Trophoblast cell (in vitro differentiated cells and primary cell): ENCODE measurements around the gene ZGPAT.

ENCODE experiments used
- DNase-seq, 2 donors: peaks; one replicate each; pipeline ENCODE4 v3.0.0-alpha.2; 2016
- H2AFZ ChIP-seq: 2 replicates; pipeline ENCODE4 v1.6.1; 2013; ENCODE audit warnings: low read length, moderate library complexity, mild to moderate bottlenecking; ENCODE audit not compliant: insufficient read depth, poor library complexity
- H2AK5ac ChIP-seq: 2 replicates; pipeline ENCODE4 v1.6.1; 2013; ENCODE audit warnings: mild to moderate bottlenecking, low read length
- H2BK120ac ChIP-seq: 2 replicates; pipeline ENCODE4 v1.6.1; 2013; ENCODE audit warnings: low read length, mild to moderate bottlenecking, moderate library complexity; ENCODE audit not compliant: insufficient read depth, poor library complexity
- H2BK12ac ChIP-seq: 2 replicates; pipeline ENCODE4 v1.6.1; 2013; ENCODE audit warnings: mild to moderate bottlenecking, low read length, moderate library complexity
- H2BK5ac ChIP-seq: 2 replicates; pipeline ENCODE4 v1.6.1; 2013; ENCODE audit warnings: low read length, low read depth, moderate library complexity, mild to moderate bottlenecking; ENCODE audit not compliant: poor library complexity
- H3K14ac ChIP-seq: 2 replicates; pipeline ENCODE4 v1.6.1; 2013; ENCODE audit warnings: mild to moderate bottlenecking, low read length
- H3K18ac ChIP-seq: 2 replicates; pipeline ENCODE4 v1.6.1; 2013; ENCODE audit warnings: mild to moderate bottlenecking, low read length
- H3K23ac ChIP-seq: 2 replicates; pipeline ENCODE4 v1.6.1; 2013; ENCODE audit warnings: low read length
- H3K27ac ChIP-seq: 2 replicates; pipeline ENCODE4 v1.5.1; 2013; ENCODE audit warnings: low read depth, mild to moderate bottlenecking, inconsistent platforms, low read length, moderate library complexity
- H3K27me3 ChIP-seq: 2 replicates; pipeline ENCODE4 v1.6.1; 2013; ENCODE audit warnings: inconsistent platforms, mild to moderate bottlenecking, low read length, moderate library complexity; ENCODE audit not compliant: insufficient read depth
- H3K36me3 ChIP-seq, 2 experiments: 1 replicate in 1 of 2; 2 replicates in 1 of 2; pipeline ENCODE4 v1.6.1; 2013; ENCODE audit warnings: low read length in 2 of 2, mild to moderate bottlenecking in 2 of 2, moderate library complexity in 1 of 2; ENCODE audit not compliant: insufficient read depth in 2 of 2, control insufficient read depth in 1 of 2
- H3K4ac ChIP-seq: 2 replicates; pipeline ENCODE4 v1.6.1; 2013; ENCODE audit warnings: low read depth, mild to moderate bottlenecking, low read length, moderate library complexity
- H3K4me1 ChIP-seq, 2 experiments: 1 replicate in 1 of 2; 2 replicates in 1 of 2; pipeline ENCODE4 v1.6.1; 2013; ENCODE audit warnings: low read length in 2 of 2, mild to moderate bottlenecking in 2 of 2, moderate library complexity in 1 of 2; ENCODE audit not compliant: insufficient read depth in 2 of 2, control insufficient read depth in 1 of 2
- H3K4me2 ChIP-seq: 2 replicates; pipeline ENCODE4 v1.6.1; 2013; ENCODE audit warnings: inconsistent platforms, mild to moderate bottlenecking, low read length, moderate library complexity
- H3K4me3 ChIP-seq: 2 replicates; pipeline ENCODE4 v1.5.1; 2013; ENCODE audit warnings: mild to moderate bottlenecking, low read depth, low read length, inconsistent platforms
- H3K79me1 ChIP-seq: one replicate; pipeline ENCODE4 v1.6.1; 2013; ENCODE audit warnings: low read length
- H3K79me2 ChIP-seq: 2 replicates; pipeline ENCODE4 v1.6.1; 2013; ENCODE audit warnings: low read length, mild to moderate bottlenecking; ENCODE audit not compliant: control insufficient read depth, insufficient read depth, poor library complexity
- H3K9ac ChIP-seq: 2 replicates; pipeline ENCODE4 v1.6.1; 2013; ENCODE audit warnings: mild to moderate bottlenecking, low read length
- H3K9me3 ChIP-seq: 2 replicates; pipeline ENCODE4 v1.6.1; 2013; ENCODE audit warnings: low read depth, mild to moderate bottlenecking, control low read depth, inconsistent platforms, low read length; ENCODE audit not compliant: insufficient read depth
- H4K12ac ChIP-seq: 2 replicates; pipeline ENCODE4 v1.6.1; 2013; ENCODE audit warnings: low read depth, mild to moderate bottlenecking, low read length, moderate library complexity
- H4K8ac ChIP-seq: 2 replicates; pipeline ENCODE4 v1.6.1; 2013; ENCODE audit warnings: low read depth, mild to moderate bottlenecking, low read length, moderate library complexity
- H4K91ac ChIP-seq: one replicate; pipeline ENCODE4 v1.6.1; 2013; ENCODE audit warnings: low read depth, mild to moderate bottlenecking, low read length, moderate library complexity
- WGBS: extraction: QIAGEN DNeasy Blood & Tissue Kit; methylation state at CpG from one replicate; pipeline ENCODE4 v1.1.7; 2013; ENCODE audit warnings: missing lambda C conversion rate; ENCODE audit not compliant: insufficient read length, insufficient coverage; ENCODE audit errors: extremely low coverage; 5-methylcytosine and 5-hydroxymethylcytosine counted together

The ZGPAT gene

DNA sequence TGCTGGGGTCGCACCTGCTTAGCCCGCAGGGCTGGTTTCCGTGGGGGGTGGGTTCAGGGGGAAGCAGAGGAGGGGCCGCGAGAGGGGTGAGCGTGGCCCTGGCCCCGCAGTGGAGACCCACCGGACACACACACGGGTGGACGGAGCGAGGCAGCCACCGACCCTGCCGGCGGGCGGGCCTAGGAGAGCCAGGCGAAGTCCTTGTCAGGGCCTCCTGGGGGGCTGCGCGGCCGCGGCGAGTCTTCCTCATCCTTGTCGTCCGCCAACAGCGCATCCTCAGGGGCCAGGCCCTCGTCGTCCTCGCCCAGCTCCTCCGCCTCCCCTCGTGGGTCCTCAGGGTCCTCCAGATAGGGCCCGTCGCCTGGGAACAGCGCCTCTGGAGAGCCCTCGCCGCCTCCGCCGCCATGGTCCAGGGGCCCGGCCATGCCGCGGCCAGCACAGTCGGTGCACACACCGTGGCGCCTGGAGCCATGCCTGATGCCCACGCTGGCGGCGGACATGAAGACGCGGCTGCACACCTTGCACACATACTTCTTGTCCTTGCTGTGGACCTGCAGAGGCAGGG is 39.0 kb downstream of the ZGPAT start:
- Histone ChIP-seq H2BK5ac (no peak overlapping the region), H2BK120ac (no peak overlapping the region), H3K4me2 (no peak overlapping the region), H3K18ac (no peak overlapping the region), H3K14ac (no peak overlapping the region), H3K4me1 (peaks cover 0 to under 1% of the 10 kb centered on the region in 2 experiments), H3K9ac (no peak overlapping the region), H3K27ac (no peak overlapping the region), H4K8ac (no peak overlapping the region), H3K79me2 (no peaks in the 10 kb centered on the region), H2AK5ac (no peak overlapping the region), H3K4ac (no peak overlapping the region), H3K23ac (no peak overlapping the region), H4K91ac (no peak overlapping the region), H3K79me1 (no peaks in the 10 kb centered on the region), H3K9me3 (no peaks in the 10 kb centered on the region), H3K4me3 (no peak overlapping the region), H2AFZ (no peak overlapping the region), H4K12ac (no peak overlapping the region), H2BK12ac (no peak overlapping the region), H3K27me3 (no peaks in the 10 kb centered on the region), H3K36me3 (peaks cover 28 to 36% of the 10 kb centered on the region in 2 experiments)
- DNase-seq: no peak
- no CpG with 5 or more reads among the region's 47 CpGs for WGBS

DNA sequence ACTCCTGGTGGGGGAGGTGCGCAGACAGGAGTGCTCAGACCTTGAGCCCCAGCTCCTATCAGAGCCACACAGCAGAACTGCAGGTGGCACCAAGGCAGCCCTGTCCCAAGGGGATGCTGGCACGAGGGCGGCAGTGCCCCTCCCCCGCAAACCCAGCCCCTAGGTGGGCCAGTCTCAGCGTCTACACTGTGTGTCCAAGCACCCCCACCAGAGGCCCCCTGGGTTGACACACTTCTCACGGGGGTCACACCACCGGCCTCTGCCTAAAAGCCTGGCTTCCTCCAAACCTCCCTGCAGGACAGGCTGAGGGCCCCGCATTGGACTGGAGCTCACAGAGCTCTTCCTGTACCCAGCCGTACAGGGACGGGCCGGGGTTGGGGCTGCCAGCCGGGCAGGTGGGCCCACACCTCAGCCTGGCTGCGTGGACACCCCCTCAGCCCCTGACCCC is 39.8 kb downstream of the ZGPAT start:
- H3K4ac ChIP-seq: no peak overlapping the region
- no peak overlapping the region for H3K9ac ChIP-seq
- no peak overlapping the region for H2BK12ac ChIP-seq
- H3K9me3 ChIP-seq: peaks cover 3% of the 10 kb centered on the region
- no peak overlapping the region for H4K91ac ChIP-seq
- no peak overlapping the region for H3K4me3 ChIP-seq
- no peak overlapping the region for H3K4me2 ChIP-seq
- no peak overlapping the region for H4K12ac ChIP-seq
- WGBS: no CpG with 5 or more reads among the region's 13 CpGs
- H3K4me1 ChIP-seq: no peaks in the 10 kb centered on the region
- no peak overlapping the region for H3K23ac ChIP-seq
- no peak for DNase-seq
- peaks cover 24 to 32% of the 10 kb centered on the region in 2 experiments for H3K36me3 ChIP-seq
- no peaks in the 10 kb centered on the region for H3K79me2 ChIP-seq
- no peaks in the 10 kb centered on the region for H3K79me1 ChIP-seq
- no peak overlapping the region for H3K27ac ChIP-seq
- no peak overlapping the region for H3K18ac ChIP-seq
- H2AK5ac ChIP-seq: no peak overlapping the region
- H2AFZ ChIP-seq: no peak overlapping the region
- no peaks in the 10 kb centered on the region for H3K27me3 ChIP-seq
- H2BK5ac ChIP-seq: no peak overlapping the region
- no peak overlapping the region for H2BK120ac ChIP-seq
- H3K14ac ChIP-seq: no peak overlapping the region
- no peak overlapping the region for H4K8ac ChIP-seq

DNA sequence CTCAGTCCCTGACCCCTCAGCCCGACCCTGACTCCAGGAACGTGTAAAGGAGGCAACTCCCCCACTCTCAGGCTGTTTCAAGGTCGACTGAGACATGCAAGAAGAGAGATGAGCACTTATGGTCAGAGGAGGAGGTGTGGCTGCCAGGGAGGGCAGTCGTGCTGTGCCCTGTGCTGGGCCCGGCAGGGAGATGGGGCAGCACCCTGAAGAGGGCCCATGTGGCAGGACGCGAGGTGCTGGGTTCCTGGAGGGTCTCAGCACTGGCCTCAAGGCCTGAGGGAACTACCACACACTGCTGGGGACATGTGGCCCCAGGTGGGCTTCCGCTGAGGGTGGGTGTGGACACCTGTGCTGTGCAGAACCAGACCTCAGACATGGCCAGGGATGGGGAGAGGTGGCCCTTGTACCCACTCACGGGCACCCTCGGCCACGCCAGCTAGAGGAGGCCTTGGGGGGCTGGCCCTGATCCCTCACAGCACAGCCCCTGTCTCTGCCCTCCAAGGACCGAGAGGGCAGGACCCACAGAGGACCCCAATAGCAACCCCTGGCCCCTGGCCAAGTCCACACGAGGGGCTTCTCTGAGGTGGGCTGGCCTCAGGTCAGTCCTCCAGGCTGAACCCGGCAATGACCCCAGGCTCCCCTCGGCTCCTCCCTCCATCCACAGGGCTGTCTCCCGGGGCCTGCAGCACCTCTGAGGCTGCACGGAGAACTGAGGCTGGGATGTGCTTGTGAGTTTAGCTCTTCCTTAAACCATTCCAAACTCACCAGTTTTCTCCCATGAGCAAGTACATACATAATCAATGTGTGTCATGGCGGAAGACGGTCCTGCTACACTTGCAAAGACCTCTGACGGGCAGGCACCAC is 40.5 kb downstream of the ZGPAT start:
- Histone ChIP-seq H2BK120ac (no peak overlapping the region), H3K23ac (no peak overlapping the region)
- DNase-seq: no peak

DNA sequence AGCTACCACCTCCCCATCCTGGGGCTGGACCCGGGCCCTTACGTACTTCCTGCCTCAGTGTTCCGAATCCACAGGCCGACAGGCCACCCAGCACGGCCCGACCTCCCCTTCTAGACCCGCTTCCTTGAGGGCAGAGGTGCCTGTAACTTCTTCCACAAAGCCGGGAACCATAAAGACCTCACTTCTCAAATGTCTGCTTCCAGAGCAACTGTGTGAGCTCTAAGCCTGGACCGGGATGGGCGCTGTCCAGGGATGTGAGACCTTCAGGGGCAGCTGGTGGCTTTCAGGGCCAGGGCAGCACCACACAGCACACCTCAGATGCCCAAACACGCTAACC is 41.1 kb downstream of the ZGPAT start:
- WGBS: no CpG with 5 or more reads among the region's 11 CpGs

More for the DNA sequence above, 40.5 kb downstream of the ZGPAT start:
- Histone ChIP-seq H4K91ac (no peak overlapping the region), H3K4me2 (no peak overlapping the region), H4K12ac (no peak overlapping the region), H3K4me1 (no peaks in the 10 kb centered on the region), H3K36me3 (peaks cover 19 to 26% of the 10 kb centered on the region in 2 experiments), H3K9ac (no peak overlapping the region), H3K18ac (no peak overlapping the region), H2BK12ac (no peak overlapping the region), H3K4me3 (no peak overlapping the region), H4K8ac (no peak overlapping the region), H3K9me3 (peaks cover 5% of the 10 kb centered on the region), H3K27me3 (no peaks in the 10 kb centered on the region), H3K79me2 (no peaks in the 10 kb centered on the region), H3K14ac (no peak overlapping the region), H2AK5ac (no peak overlapping the region), H2BK5ac (no peak overlapping the region), H3K4ac (no peak overlapping the region), H2AFZ (no peak overlapping the region), H3K27ac (no peak overlapping the region), H3K79me1 (no peaks in the 10 kb centered on the region)
- no CpG with 5 or more reads among the region's 20 CpGs for WGBS

More for the DNA sequence above, 41.1 kb downstream of the ZGPAT start:
- no peak overlapping the region for H4K8ac ChIP-seq
- no peak overlapping the region for H4K12ac ChIP-seq
- no peaks in the 10 kb centered on the region for H3K79me2 ChIP-seq
- H3K14ac ChIP-seq: no peak overlapping the region
- no peaks in the 10 kb centered on the region for H3K4me1 ChIP-seq
- H2AK5ac ChIP-seq: no peak overlapping the region
- no peak overlapping the region for H2BK120ac ChIP-seq
- no peak overlapping the region for H2BK12ac ChIP-seq
- no peak overlapping the region for H3K4me3 ChIP-seq
- H3K27ac ChIP-seq: no peak overlapping the region
- H3K4ac ChIP-seq: no peak overlapping the region
- H3K27me3 ChIP-seq: no peaks in the 10 kb centered on the region
- H3K18ac ChIP-seq: no peak overlapping the region
- no peak overlapping the region for H3K9ac ChIP-seq
- no peaks in the 10 kb centered on the region for H3K79me1 ChIP-seq
- no peak overlapping the region for H2AFZ ChIP-seq
- no peak overlapping the region for H2BK5ac ChIP-seq
- H3K4me2 ChIP-seq: no peak overlapping the region
- H3K9me3 ChIP-seq: peaks cover 5% of the 10 kb centered on the region
- H3K23ac ChIP-seq: no peak overlapping the region
- peaks cover 16 to 22% of the 10 kb centered on the region in 2 experiments for H3K36me3 ChIP-seq
- no peak for DNase-seq
- no peak overlapping the region for H4K91ac ChIP-seq
